Measurements from ENCODE around the gene CLCF1. TPM values are rescaled to one million over a fixed set of nuclear protein-coding genes. Genes with fewer than 3 reads are reported as not detected.
"Not testable (repeated sequence)": the region's sequence is repeated elsewhere in the genome, so short reads cannot be mapped to it uniquely, and the experiment has no call there.

CLCF1 gene
- total and polyA plus RNA-seq, 7 experiments from 2014 or later, result 0.32 to 7.8 (median 0.70) TPM; not detected in 2

DNA sequence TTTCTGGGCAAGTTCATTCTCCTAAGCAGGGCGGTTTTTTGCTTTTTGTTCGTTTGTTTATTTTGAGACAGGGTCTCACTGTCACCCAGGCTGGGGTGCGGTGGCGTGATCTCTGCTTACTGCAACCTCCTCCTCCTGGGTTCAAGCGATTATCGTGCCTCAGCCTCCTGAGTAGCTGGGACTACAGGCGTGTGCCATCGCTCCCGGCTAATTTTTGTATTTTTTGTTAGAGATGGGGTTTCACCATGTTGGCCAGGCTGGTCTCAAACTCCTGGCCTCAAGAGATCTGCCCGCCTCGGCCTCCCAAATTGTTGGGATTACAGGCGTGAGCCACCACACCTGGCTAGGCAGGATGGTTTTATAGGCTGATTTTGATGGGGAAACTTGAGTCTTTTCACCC lies 54.5 kb downstream of the CLCF1 start:
- not testable (repeated sequence) for H3K27ac ChIP-seq (ENCODE audit: low read depth, low read length); H3K27me3 ChIP-seq (ENCODE audit: control insufficient read depth in 2 of 2, insufficient read depth in 2 of 2, low read length in 2 of 2); H3K9me3 Mint-ChIP-seq; ATAC-seq; DNase-seq; H3K36me3 Mint-ChIP-seq; H3K4me1 ChIP-seq (ENCODE audit: control insufficient read depth in 2 of 2, insufficient read depth in 2 of 2, low read length in 2 of 2); H3K36me3 ChIP-seq (ENCODE audit: control insufficient read depth in 2 of 3, insufficient read depth in 3 of 3, low read length in 3 of 3); H3K4me3 ChIP-seq (ENCODE audit: low read length); H3K9me3 ChIP-seq (ENCODE audit: control insufficient read depth in 2 of 3, low read length in 3 of 3)
- ChIA-PET POLR2A (interaction anchor here (0.6 to 4.3 kb wide), 9 partner anchors 27 to 78 kb away, joined by 3 to 44 read pairs (median 4); partner anchors contain the start of genes ANKRD13D and POLD4), CTCF (interaction anchor here (0.6 to 7.9 kb wide), 10 partner anchors 16 to 323 kb away, joined by 3 to 85 read pairs (median 6); no protein-coding TSS in a partner anchor)
- intact Hi-C loops (cut with micrococcal nuclease), result loop anchor here in 1 of 2 donors (1.0 kb wide), 1 partner anchor 63 kb away; no protein-coding TSS in a partner anchor
- H3K4me1 Mint-ChIP-seq, result peaks cover 11 to 34% (median 27%) of the 10 kb centered on the region in 7 donors
- H3K4me3 Mint-ChIP-seq, result peak overlapping the region; percentile 79 to 99 (median 97)
- peak overlapping the region in 3 of 9 donors; percentile 54 to 97 (median 60) for H3K27ac Mint-ChIP-seq
- peaks cover 0 to 13% (median 0%) of the 10 kb centered on the region in 5 donors for H3K27me3 Mint-ChIP-seq

DNA sequence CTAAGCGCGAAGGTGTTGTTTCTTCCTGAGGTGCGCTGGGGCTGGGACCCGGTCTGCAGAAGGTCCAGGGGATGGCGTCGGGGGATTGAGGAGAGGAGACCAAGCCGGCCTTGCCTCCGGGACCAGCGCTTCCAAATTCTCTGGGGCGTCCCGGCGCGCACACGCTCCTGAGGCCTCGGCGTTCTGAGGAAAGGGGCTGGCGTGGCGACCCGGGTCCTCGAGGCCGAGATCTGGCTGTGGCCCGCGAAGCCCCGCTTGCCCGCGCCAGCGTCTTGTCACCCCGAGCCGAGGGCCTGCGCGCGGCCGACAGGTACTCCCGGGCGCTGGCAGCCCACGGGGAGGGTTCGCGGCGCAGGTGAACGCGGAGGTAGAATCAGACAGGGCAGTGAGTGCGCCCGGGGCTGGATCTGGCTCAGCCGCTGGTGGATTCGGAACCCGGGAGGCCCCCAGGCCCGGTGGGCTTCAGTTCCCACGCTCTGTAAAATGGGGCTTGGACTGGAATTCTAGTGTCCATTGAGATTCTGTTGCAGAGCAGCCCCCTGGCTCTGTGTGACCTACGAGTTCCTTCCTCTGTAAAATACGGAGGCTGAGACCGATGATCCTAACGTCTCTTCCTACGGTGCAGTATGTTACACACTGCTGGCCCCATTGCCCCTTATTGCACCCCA lies 55.4 kb downstream of the CLCF1 start:
- ATAC-seq (peak; percentile 45), DNase-seq (peak in 1 of 9 donors; percentile 32)
- H3K9me3 ChIP-seq (ENCODE audit: control insufficient read depth in 2 of 3, low read length in 3 of 3), result no peaks in the 10 kb centered on the region
- Mint-ChIP-seq H3K36me3 (peaks cover 0 to 5% (median 0%) of the 10 kb centered on the region in 5 donors), H3K4me1 (peaks cover 18 to 42% (median 34%) of the 10 kb centered on the region in 7 donors), H3K9me3 (peaks cover 0 to 2% (median 0%) of the 10 kb centered on the region in 11 donors), H3K4me3 (peak overlapping the region; percentile 89 to 99 (median 98)), H3K27me3 (peaks cover 0 to 13% (median 0%) of the 10 kb centered on the region in 5 donors), H3K27ac (peak overlapping the region; percentile 88 to 99 (median 95))
- CTCF ChIA-PET, result interaction anchor here (0.6 to 7.9 kb wide), 16 partner anchors 15 to 65 kb away, joined by 3 to 85 read pairs (median 6); partner anchors contain the start of genes ANKRD13D and SSH3
- H3K27me3 ChIP-seq (ENCODE audit: control insufficient read depth in 2 of 2, insufficient read depth in 2 of 2, low read length in 2 of 2), result no peaks in the 10 kb centered on the region
- H3K4me3 ChIP-seq (ENCODE audit: low read length), result peak overlapping the region; percentile 64
- no peaks in the 10 kb centered on the region for H3K36me3 ChIP-seq (ENCODE audit: control insufficient read depth in 2 of 3, insufficient read depth in 3 of 3, low read length in 3 of 3)
- intact Hi-C loops (cut with micrococcal nuclease), result loop anchor here (1.0 to 2.0 kb wide), 14 partner anchors 15 to 237 kb away; partner anchors contain the start of genes GRK2 (in 2 of the 2), POLD4 (in 2 of the 2) and SSH3 (in 1 of the 2)
- peak overlapping the region; percentile 73 for H3K27ac ChIP-seq (ENCODE audit: low read depth, low read length)
- H3K4me1 ChIP-seq (ENCODE audit: control insufficient read depth in 2 of 2, insufficient read depth in 2 of 2, low read length in 2 of 2), result peaks cover 9 to 17% of the 10 kb centered on the region in 2 donors
- POLR2A ChIA-PET, result interaction anchor here (0.6 to 5.5 kb wide), 21 partner anchors 14 to 679 kb away, joined by 3 to 55 read pairs (median 9); partner anchors contain the start of genes ANKRD13D, GRK2, KDM2A and POLD4

DNA sequence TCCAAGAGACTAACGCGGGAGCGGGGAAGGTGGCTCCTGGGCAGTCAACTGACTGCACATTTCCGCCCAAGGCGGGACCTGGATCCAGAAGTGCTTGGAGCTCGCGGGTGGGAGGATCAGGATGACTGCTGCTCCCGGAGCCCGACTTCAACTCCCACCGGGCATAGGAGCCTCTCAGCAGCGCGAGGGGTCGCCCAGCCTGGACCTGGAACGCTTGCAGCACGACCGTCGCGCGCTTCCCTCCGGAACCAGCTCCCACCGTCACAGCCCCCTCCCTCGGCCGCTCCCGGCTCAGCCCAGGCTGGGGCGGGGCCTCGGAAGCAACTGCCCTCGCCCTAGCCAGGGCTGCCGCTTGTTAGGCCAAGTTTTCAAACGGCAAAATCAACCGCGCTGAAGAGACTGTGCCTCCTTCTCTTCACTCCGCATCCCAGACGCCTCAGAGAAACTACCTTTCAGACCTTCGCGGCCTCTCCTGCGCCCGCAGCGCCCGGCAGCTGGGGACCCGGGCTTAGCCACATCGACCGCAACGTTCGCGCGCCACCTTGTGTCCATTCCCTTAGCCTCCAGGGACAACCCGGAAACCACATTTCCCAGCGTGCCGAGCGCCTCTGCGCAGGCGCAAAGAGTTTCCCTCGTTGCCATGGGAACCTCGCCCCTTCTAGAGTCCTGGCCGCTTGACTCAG lies 56.1 kb downstream of the CLCF1 start:
- peaks cover 25 to 48% (median 39%) of the 10 kb centered on the region in 7 donors for H3K4me1 Mint-ChIP-seq
- peaks cover 0 to 13% (median 0%) of the 10 kb centered on the region in 5 donors for H3K27me3 Mint-ChIP-seq
- intact Hi-C loops (cut with micrococcal nuclease), result loop anchor here (1.0 to 2.0 kb wide), 13 partner anchors 14 to 237 kb away; partner anchors contain the start of genes GRK2 (in 2 of the 2), POLD4 (in 2 of the 2) and SSH3 (in 1 of the 2)
- H3K4me3 ChIP-seq (ENCODE audit: low read length), result peak overlapping the region; percentile 64
- H3K36me3 ChIP-seq (ENCODE audit: control insufficient read depth in 2 of 3, insufficient read depth in 3 of 3, low read length in 3 of 3), result no peaks in the 10 kb centered on the region
- H3K9me3 Mint-ChIP-seq, result peaks cover 0 to 1% (median 0%) of the 10 kb centered on the region in 11 donors
- peak; percentile 93 for ATAC-seq
- peak overlapping the region; percentile 89 to 99 (median 98) for H3K4me3 Mint-ChIP-seq
- CTCF ChIA-PET, result interaction anchor here (0.6 to 7.9 kb wide), 20 partner anchors 13 to 1720 kb away, joined by 3 to 85 read pairs (median 5); partner anchors contain the start of genes ANKRD13D and SSH3
- peak; percentile 95 to 98 (median 97) for DNase-seq
- POLR2A ChIA-PET, result interaction anchor here (0.6 to 5.5 kb wide), 22 partner anchors 13 to 678 kb away, joined by 3 to 55 read pairs (median 8); partner anchors contain the start of genes ANKRD13D, GRK2, KDM2A and POLD4
- no peaks in the 10 kb centered on the region for H3K27me3 ChIP-seq (ENCODE audit: control insufficient read depth in 2 of 2, insufficient read depth in 2 of 2, low read length in 2 of 2)
- H3K27ac Mint-ChIP-seq, result peak overlapping the region; percentile 88 to 99 (median 95)
- no peaks in the 10 kb centered on the region for H3K9me3 ChIP-seq (ENCODE audit: control insufficient read depth in 2 of 3, low read length in 3 of 3)
- peaks cover 15 to 23% of the 10 kb centered on the region in 2 donors for H3K4me1 ChIP-seq (ENCODE audit: control insufficient read depth in 2 of 2, insufficient read depth in 2 of 2, low read length in 2 of 2)
- peaks cover 0 to 5% (median 0%) of the 10 kb centered on the region in 5 donors for H3K36me3 Mint-ChIP-seq
- peak overlapping the region; percentile 73 for H3K27ac ChIP-seq (ENCODE audit: low read depth, low read length)

DNA sequence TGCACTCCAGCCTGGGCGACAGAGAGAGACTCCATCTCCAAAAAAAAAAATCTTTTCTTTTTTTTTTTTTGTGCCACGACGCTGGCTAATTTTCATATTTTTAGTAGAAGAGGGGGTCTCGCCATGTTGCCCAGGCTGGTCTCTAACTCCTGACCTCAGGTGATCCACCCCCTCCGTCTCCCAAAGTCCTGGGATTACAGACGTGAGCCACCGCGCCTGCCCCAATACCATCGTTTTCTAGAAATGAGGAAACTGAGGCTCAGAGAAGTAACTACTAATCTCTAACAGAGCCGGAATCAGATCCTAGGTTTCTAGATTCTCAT lies 56.6 kb downstream of the CLCF1 start:
- Mint-ChIP-seq H3K4me3 (peak overlapping the region; percentile 89 to 99 (median 98)), H3K27ac (peak overlapping the region in 8 of 9 donors; percentile 70 to 99 (median 95)), H3K4me1 (peaks cover 27 to 53% (median 44%) of the 10 kb centered on the region in 7 donors), H3K27me3 (peaks cover 0 to 13% (median 0%) of the 10 kb centered on the region in 5 donors), H3K36me3 (peaks cover 0 to 3% (median 0%) of the 10 kb centered on the region in 5 donors), H3K9me3 (peaks cover 0 to 1% (median 0%) of the 10 kb centered on the region in 11 donors)
- ATAC-seq (no peak), DNase-seq (no peak)
- Histone ChIP-seq H3K9me3 (ENCODE audit: control insufficient read depth in 2 of 3, low read length in 3 of 3) (no peaks in the 10 kb centered on the region), H3K27ac (ENCODE audit: low read depth, low read length) (peak overlapping the region; percentile 73), H3K4me3 (ENCODE audit: low read length) (peak overlapping the region; percentile 64), H3K4me1 (ENCODE audit: control insufficient read depth in 2 of 2, insufficient read depth in 2 of 2, low read length in 2 of 2) (peaks cover 17 to 28% of the 10 kb centered on the region in 2 donors), H3K27me3 (ENCODE audit: control insufficient read depth in 2 of 2, insufficient read depth in 2 of 2, low read length in 2 of 2) (no peaks in the 10 kb centered on the region), H3K36me3 (ENCODE audit: control insufficient read depth in 2 of 3, insufficient read depth in 3 of 3, low read length in 3 of 3) (no peaks in the 10 kb centered on the region)
- intact Hi-C loops (cut with micrococcal nuclease), result loop anchor here (1.0 to 2.0 kb wide), 13 partner anchors 14 to 236 kb away; partner anchors contain the start of genes GRK2 (in 2 of the 2), POLD4 (in 2 of the 2) and SSH3 (in 1 of the 2)
- POLR2A ChIA-PET, result interaction anchor here (0.6 to 5.5 kb wide), 16 partner anchors 12 to 198 kb away, joined by 3 to 55 read pairs (median 12); partner anchors contain the start of genes ANKRD13D, GRK2, KDM2A and POLD4
- CTCF ChIA-PET, result interaction anchor here (0.6 to 7.9 kb wide), 16 partner anchors 13 to 1719 kb away, joined by 3 to 85 read pairs (median 5); partner anchors contain the start of genes ANKRD13D and SSH3

DNA sequence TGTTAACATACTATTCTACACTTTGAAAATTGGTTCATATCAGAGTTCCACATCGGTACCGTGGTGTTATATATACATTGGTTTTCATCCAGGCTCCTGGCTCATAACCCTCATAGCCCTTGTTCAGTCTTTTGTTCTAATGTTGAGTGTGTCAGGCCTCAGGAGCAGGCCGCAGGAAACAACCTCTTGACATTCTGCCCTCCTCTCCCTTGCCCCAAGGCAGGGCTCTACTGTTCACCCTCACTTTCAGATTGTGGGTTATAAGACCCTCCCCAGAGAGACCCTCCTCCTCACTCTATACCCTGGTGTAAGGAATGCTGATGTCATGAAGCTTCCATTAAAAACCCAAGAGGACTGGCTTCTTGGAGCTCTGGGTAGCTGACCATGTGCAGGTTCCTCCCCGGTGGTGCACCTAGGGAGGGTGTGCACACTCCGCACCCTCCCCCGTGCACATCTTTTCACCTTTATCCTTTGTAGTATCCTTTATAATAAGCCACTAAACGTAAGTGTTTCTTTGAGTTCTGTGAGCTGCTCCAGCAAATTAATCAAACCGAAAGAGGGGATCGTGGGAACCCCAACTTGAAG lies 58.0 kb downstream of the CLCF1 start:
- no peaks in the 10 kb centered on the region for H3K36me3 ChIP-seq (ENCODE audit: control insufficient read depth in 2 of 3, insufficient read depth in 3 of 3, low read length in 3 of 3)
- CTCF ChIA-PET, result interaction anchor here (0.8 to 7.9 kb wide), 6 partner anchors 22 to 52 kb away, joined by 3 to 85 read pairs (median 4); no protein-coding TSS in a partner anchor
- no peaks in the 10 kb centered on the region for H3K36me3 Mint-ChIP-seq
- H3K27me3 ChIP-seq (ENCODE audit: control insufficient read depth in 2 of 2, insufficient read depth in 2 of 2, low read length in 2 of 2), result no peaks in the 10 kb centered on the region
- no peak overlapping the region for H3K27ac ChIP-seq (ENCODE audit: low read depth, low read length)
- peaks cover 17 to 32% of the 10 kb centered on the region in 2 donors for H3K4me1 ChIP-seq (ENCODE audit: control insufficient read depth in 2 of 2, insufficient read depth in 2 of 2, low read length in 2 of 2)
- peaks cover 0 to 1% (median 0%) of the 10 kb centered on the region in 11 donors for H3K9me3 Mint-ChIP-seq
- intact Hi-C loops (cut with micrococcal nuclease), result no loop called here
- no peaks in the 10 kb centered on the region for H3K9me3 ChIP-seq (ENCODE audit: control insufficient read depth in 2 of 3, low read length in 3 of 3)
- peaks cover 0 to 13% (median 0%) of the 10 kb centered on the region in 5 donors for H3K27me3 Mint-ChIP-seq
- DNase-seq, result no peak
- H3K27ac Mint-ChIP-seq, result peak overlapping the region in 5 of 9 donors; percentile 32 to 77 (median 58)
- peaks cover 29 to 58% (median 51%) of the 10 kb centered on the region in 7 donors for H3K4me1 Mint-ChIP-seq
- peak overlapping the region in 7 of 10 donors; percentile 15 to 68 (median 49) for H3K4me3 Mint-ChIP-seq
- ATAC-seq, result no peak
- H3K4me3 ChIP-seq (ENCODE audit: low read length), result no peak overlapping the region
- POLR2A ChIA-PET, result interaction anchor here (0.6 to 5.5 kb wide), 15 partner anchors 10 to 75 kb away, joined by 3 to 55 read pairs (median 5); partner anchors contain the start of genes ANKRD13D and GRK2

Measured in naive thymus-derived CD4-positive, alpha-beta T cell (primary cell).